SK-N-SH (cell line): ENCODE results near the gene KCNC2. TPM values are rescaled to one million over a fixed set of nuclear protein-coding genes. Genes with fewer than 3 reads are reported as not detected.

ENCODE experiments used
- CTCF ChIA-PET: fragments of 300-600, 350-600 bp; formaldehyde crosslinking; extraction: SDS; loops from one replicate; lab custom pipeline; 2021; lab: Yijun Ruan, JAX
- POLR2A ChIA-PET: fragments of 350-600 bp; sonication (Branson Sonifier 250); formaldehyde crosslinking; extraction: SDS; loops from one replicate; lab custom pipeline; 2020; ENCODE audit warnings: antibody characterized with exemption, inconsistent platforms; lab: Yijun Ruan, JAX
- DNase-seq: peaks from one replicate; pipeline ENCODE4 v3.0.0; 2012
- H2AFZ ChIP-seq: fragments of 200-600 bp; sonication (generic); 2 replicates; pipeline ENCODE4 v1.8.1; 2016; ENCODE audit warnings: antibody characterized with exemption, mild to moderate bottlenecking, low read depth
- H3F3A ChIP-seq: fragments of 200-600 bp; sonication (generic); replicated peaks from 2 replicates; pipeline ENCODE3; 2016; ENCODE audit warnings: antibody characterized with exemption, mild to moderate bottlenecking; ENCODE audit not compliant: insufficient read depth
- H3K27ac ChIP-seq, 2 experiments: fragments of 200-500 bp in 1 of 2; fragments of 200-600 bp in 1 of 2; sonication (Bioruptor generic) in 1 of 2; sonication (generic), shearing (Covaris generic) in 1 of 2; 2 replicates each; pipeline versions ENCODE4 v1.5.1 to v1.6.1; 2014 to 2016; ENCODE audit warnings: low read depth in 2 of 2, inconsistent platforms in 1 of 2, low read length in 1 of 2, mild to moderate bottlenecking in 1 of 2, mixed read lengths in 1 of 2
- H3K27me3 ChIP-seq: fragments of 200-600 bp; sonication (generic), shearing (Covaris generic); 2 replicates; pipeline ENCODE4 v1.6.1; 2016; ENCODE audit warnings: mixed run types; ENCODE audit not compliant: insufficient read depth
- H3K36me3 ChIP-seq, 2 experiments: fragments of 200-500 bp in 1 of 2; fragments of 200-600 bp in 1 of 2; sonication (Bioruptor generic) in 1 of 2; sonication (generic) in 1 of 2; replicated peaks in 1 of 2; 2 replicates each; pipeline versions ENCODE3 to v1.5.1; 2014 to 2016; ENCODE audit warnings: low read length in 1 of 2, mild to moderate bottlenecking in 1 of 2; ENCODE audit not compliant: insufficient read depth in 2 of 2, control insufficient read depth in 1 of 2
- H3K4me1 ChIP-seq, 2 experiments: fragments of 200-500 bp in 1 of 2; fragments of 200-600 bp in 1 of 2; sonication (Bioruptor generic) in 1 of 2; sonication (generic), shearing (Covaris generic) in 1 of 2; 2 replicates each; pipeline versions ENCODE4 v1.5.1 to v1.6.1; 2014 to 2016; ENCODE audit warnings: low read depth in 1 of 2, low read length in 1 of 2, mixed run types in 1 of 2; ENCODE audit not compliant: insufficient read depth in 2 of 2, control insufficient read depth in 1 of 2
- H3K4me2 ChIP-seq: fragments of 200-600 bp; sonication (generic), shearing (Covaris generic); 2 replicates; pipeline ENCODE4 v1.6.1; 2017; ENCODE audit warnings: mixed run types
- H3K4me3 ChIP-seq, 2 experiments: fragments of 200-500 bp in 1 of 2; fragments of 200-600 bp in 1 of 2; sonication (Bioruptor generic) in 1 of 2; sonication (generic), shearing (Covaris generic) in 1 of 2; 2 replicates each; pipeline versions ENCODE4 v1.5.1 to v1.8.1; 2014 to 2016; ENCODE audit warnings: low read depth in 2 of 2, inconsistent platforms in 1 of 2, low read length in 1 of 2, mild to moderate bottlenecking in 1 of 2, mixed read lengths in 1 of 2, moderate library complexity in 1 of 2
- H3K79me2 ChIP-seq: fragments of 200-600 bp; sonication (generic); 2 replicates; pipeline ENCODE4 v1.8.1; 2017; ENCODE audit warnings: mild to moderate bottlenecking; ENCODE audit not compliant: insufficient read depth
- H3K9ac ChIP-seq: fragments of 200-600 bp; sonication (generic); 2 replicates; pipeline ENCODE4 v1.6.1; 2017; ENCODE audit warnings: mixed run types
- H3K9me2 ChIP-seq: fragments of 200-600 bp; sonication (generic); 2 replicates; pipeline ENCODE4 v1.6.1; 2017; ENCODE audit warnings: mixed run types
- H3K9me3 ChIP-seq: fragments of 200-600 bp; sonication (generic); 2 replicates; pipeline ENCODE4 v1.6.1; 2017; ENCODE audit warnings: mixed run types, mild to moderate bottlenecking, moderate library complexity
- H4K20me1 ChIP-seq: fragments of 200-600 bp; sonication (generic); 2 replicates; pipeline ENCODE4 v1.6.1; 2017; ENCODE audit warnings: mild to moderate bottlenecking, mixed run types; ENCODE audit not compliant: insufficient read depth
- ELF1 ChIP-seq: IDR thresholded peaks from 2 replicates; pipeline ENCODE4 v1.4.0; 2012
- FOSL2 ChIP-seq: IDR thresholded peaks from 2 replicates; pipeline ENCODE4 v1.4.0; 2012; ENCODE audit warnings: low read depth, mild to moderate bottlenecking, moderate library complexity, borderline replicate concordance
- FOXJ3 ChIP-seq: sonication (generic); formaldehyde crosslinking; IDR thresholded peaks from 2 replicates; pipeline ENCODE4 v1.5.1; 2020; ENCODE audit warnings: mild to moderate bottlenecking, missing genetic modification reagents
- GATA2 ChIP-seq: sonication (generic); formaldehyde crosslinking; IDR thresholded peaks from 2 replicates; pipeline ENCODE4 v1.5.0; 2020; ENCODE audit warnings: mild to moderate bottlenecking, missing genetic modification reagents
- MXI1 ChIP-seq: IDR thresholded peaks from 2 replicates; pipeline ENCODE4 v1.6.1; 2012; ENCODE audit warnings: mild to moderate bottlenecking, low read depth, low read length, improper control_type of control experiment
- NFIC ChIP-seq: IDR thresholded peaks from 2 replicates; pipeline ENCODE4 v1.4.0; 2012; ENCODE audit warnings: borderline replicate concordance
- NRF1 ChIP-seq: IDR thresholded peaks from 2 replicates; pipeline ENCODE4 v1.6.1; 2012; ENCODE audit warnings: low read depth, mild to moderate bottlenecking, low read length
- RCOR1 ChIP-seq: fragments of 150-350 bp; IDR thresholded peaks from 2 replicates; pipeline ENCODE4 v1.6.1; 2017; ENCODE audit warnings: antibody characterized with exemption, low read length
- RFX5 ChIP-seq: IDR thresholded peaks from 2 replicates; pipeline ENCODE4 v1.6.1; 2012; ENCODE audit warnings: mild to moderate bottlenecking, improper control_type of control experiment, low read length
- RXRA ChIP-seq: IDR thresholded peaks from 2 replicates; pipeline ENCODE4 v1.4.0; 2012; ENCODE audit warnings: low read depth, mild to moderate bottlenecking, borderline replicate concordance
- SIN3A ChIP-seq: IDR thresholded peaks from 2 replicates; pipeline ENCODE4 v1.6.1; 2012; ENCODE audit warnings: low read depth, mild to moderate bottlenecking, low read length, moderate library complexity, borderline replicate concordance
- TCF12 ChIP-seq: IDR thresholded peaks from 2 replicates; pipeline ENCODE4 v1.4.0; 2012
- WGBS: methylation state at CpG from one replicate; pipeline ENCODE4 v1.1.6; 2017; ENCODE audit warnings: low lambda C conversion rate; 5-methylcytosine and 5-hydroxymethylcytosine counted together
- polyA plus RNA-seq, 3 experiments: library from polyadenylated mRNA; depleted of rRNA; stranded (reverse); fragments of >200 nt; gene quantifications; 2 replicates each; pipeline ENCODE4 v1.2.3, GENCODE V29; 2012
- TF ChIP-seq, protein P1 (sequence below): IDR thresholded peaks from 2 replicates; pipeline ENCODE4 v1.6.1; 2012; ENCODE audit warnings: mild to moderate bottlenecking, low read depth, low read length, moderate library complexity
- TF ChIP-seq, protein P2 (sequence below): IDR thresholded peaks from 2 replicates; pipeline ENCODE4; 2012
- TF ChIP-seq, protein P3 (sequence below): fragments of 150-350 bp; IDR thresholded peaks from 2 replicates; pipeline ENCODE4 v1.6.1; 2017; ENCODE audit warnings: antibody characterized with exemption, low read length, low read depth, borderline replicate concordance

KCNC2 gene
- polyA plus RNA-seq, 1 of the 3 experiments (the other 2 are of a cell fraction): not detected

DNA sequence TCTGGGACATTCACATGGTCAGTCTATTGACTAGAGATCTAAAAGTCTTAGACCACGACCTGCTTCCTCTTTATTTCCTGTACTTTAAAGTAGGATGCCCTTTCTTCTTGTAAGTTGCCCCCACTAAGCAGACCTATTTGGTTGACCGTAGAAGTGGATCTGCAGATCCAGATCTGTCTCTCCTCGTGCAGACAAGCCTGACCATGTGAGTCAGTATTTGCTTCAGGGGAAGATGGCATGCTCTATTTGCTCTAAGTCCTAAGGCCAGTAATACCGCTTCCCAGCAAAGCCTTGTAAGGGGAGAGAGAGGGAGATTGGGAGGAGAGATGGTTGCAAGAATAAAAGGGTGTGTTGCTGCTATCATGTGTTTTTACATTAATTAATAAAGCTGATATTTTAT lies 46.8 kb downstream of the KCNC2 start (continued):
- no peak for TF ChIP-seq ELF1
- TF ChIP-seq, protein P1, sequence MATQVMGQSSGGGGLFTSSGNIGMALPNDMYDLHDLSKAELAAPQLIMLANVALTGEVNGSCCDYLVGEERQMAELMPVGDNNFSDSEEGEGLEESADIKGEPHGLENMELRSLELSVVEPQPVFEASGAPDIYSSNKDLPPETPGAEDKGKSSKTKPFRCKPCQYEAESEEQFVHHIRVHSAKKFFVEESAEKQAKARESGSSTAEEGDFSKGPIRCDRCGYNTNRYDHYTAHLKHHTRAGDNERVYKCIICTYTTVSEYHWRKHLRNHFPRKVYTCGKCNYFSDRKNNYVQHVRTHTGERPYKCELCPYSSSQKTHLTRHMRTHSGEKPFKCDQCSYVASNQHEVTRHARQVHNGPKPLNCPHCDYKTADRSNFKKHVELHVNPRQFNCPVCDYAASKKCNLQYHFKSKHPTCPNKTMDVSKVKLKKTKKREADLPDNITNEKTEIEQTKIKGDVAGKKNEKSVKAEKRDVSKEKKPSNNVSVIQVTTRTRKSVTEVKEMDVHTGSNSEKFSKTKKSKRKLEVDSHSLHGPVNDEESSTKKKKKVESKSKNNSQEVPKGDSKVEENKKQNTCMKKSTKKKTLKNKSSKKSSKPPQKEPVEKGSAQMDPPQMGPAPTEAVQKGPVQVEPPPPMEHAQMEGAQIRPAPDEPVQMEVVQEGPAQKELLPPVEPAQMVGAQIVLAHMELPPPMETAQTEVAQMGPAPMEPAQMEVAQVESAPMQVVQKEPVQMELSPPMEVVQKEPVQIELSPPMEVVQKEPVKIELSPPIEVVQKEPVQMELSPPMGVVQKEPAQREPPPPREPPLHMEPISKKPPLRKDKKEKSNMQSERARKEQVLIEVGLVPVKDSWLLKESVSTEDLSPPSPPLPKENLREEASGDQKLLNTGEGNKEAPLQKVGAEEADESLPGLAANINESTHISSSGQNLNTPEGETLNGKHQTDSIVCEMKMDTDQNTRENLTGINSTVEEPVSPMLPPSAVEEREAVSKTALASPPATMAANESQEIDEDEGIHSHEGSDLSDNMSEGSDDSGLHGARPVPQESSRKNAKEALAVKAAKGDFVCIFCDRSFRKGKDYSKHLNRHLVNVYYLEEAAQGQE: no peak

DNA sequence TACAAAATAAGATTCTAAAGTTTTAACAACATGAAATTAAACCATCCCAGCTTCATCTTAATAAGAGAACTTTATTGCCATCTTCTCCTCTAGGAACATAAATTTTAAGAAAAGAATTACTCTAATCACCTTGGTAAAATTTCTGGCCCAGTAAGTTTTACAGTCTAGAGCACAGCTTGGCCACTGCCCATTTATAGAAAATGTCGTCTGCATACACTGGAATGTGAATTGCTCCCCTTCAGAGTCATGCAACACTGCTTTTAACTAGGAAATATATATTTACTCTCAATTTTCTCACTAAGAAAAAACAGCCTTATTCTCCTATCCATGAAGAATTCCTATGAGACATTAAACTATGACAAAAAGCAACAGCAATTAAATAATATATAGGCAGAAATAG lies 48.2 kb downstream of the KCNC2 start:
- H3F3A ChIP-seq: no peaks in the 10 kb centered on the region
- H3K9me3 ChIP-seq: no peaks in the 10 kb centered on the region
- H3K27ac ChIP-seq: no peak overlapping the region
- no peaks in the 10 kb centered on the region for H3K79me2 ChIP-seq
- H3K4me2 ChIP-seq: no peak overlapping the region
- no peak overlapping the region for H2AFZ ChIP-seq
- no peaks in the 10 kb centered on the region for H3K36me3 ChIP-seq
- peaks cover 3% of the 10 kb centered on the region; the same call in 1 of the 2 replicates for H3K9me2 ChIP-seq
- CTCF ChIA-PET: interaction anchor here (1.0 kb wide), 1 partner anchor 10 kb away, joined by 3 read pairs; no protein-coding TSS in a partner anchor
- DNase-seq: no peak
- no peak overlapping the region for H3K4me3 ChIP-seq
- no peaks in the 10 kb centered on the region for H3K4me1 ChIP-seq
- WGBS: 3% methylated on average over 1 of the region's 1 CpG
- no peak overlapping the region for H3K9ac ChIP-seq
- no peaks in the 10 kb centered on the region for H4K20me1 ChIP-seq
- TF ChIP-seq FOXJ3 (no peak), ELF1 (no peak)
- no peaks in the 10 kb centered on the region; the same call in 1 of the 2 replicates for H3K27me3 ChIP-seq
- POLR2A ChIA-PET: no interaction called here

DNA sequence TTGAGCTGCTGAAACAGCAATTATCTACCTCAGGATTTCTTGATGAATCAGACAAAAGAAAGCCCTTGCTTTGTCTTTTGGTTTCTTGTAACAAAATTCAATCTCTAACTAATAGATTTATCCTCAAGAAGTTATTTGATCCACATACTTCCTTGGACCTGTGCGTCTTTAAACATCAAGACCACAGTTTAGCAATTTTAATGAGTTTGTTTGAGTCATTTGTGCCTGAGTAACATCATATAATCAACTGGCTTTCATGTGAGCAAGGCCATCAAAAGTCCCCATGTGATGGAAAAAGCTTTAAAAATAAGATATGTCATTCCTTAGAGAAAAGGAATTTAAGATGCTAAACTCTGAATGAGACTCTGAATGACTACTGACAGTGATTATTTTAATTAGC lies 52.3 kb downstream of the KCNC2 start:
- H3K27me3 ChIP-seq: no peaks in the 10 kb centered on the region; the same call in 1 of the 2 replicates
- H3K4me2 ChIP-seq: no peak overlapping the region
- no peaks in the 10 kb centered on the region for H3K9me2 ChIP-seq
- H3K9ac ChIP-seq: no peak overlapping the region
- DNase-seq: no peak
- no peaks in the 10 kb centered on the region for H3K4me1 ChIP-seq
- H3K4me3 ChIP-seq: no peak overlapping the region
- 14% methylated on average over 1 of the region's 1 CpG for WGBS
- H3K27ac ChIP-seq: no peak overlapping the region
- ChIA-PET CTCF (no interaction called here), POLR2A (no interaction called here)
- no peaks in the 10 kb centered on the region for H3K36me3 ChIP-seq
- no peaks in the 10 kb centered on the region for H3F3A ChIP-seq
- no peaks in the 10 kb centered on the region for H4K20me1 ChIP-seq
- H3K79me2 ChIP-seq: no peaks in the 10 kb centered on the region
- H3K9me3 ChIP-seq: no peaks in the 10 kb centered on the region
- TF ChIP-seq RCOR1: no peak
- TF ChIP-seq FOXJ3: no peak
- no peak for TF ChIP-seq NFIC
- H2AFZ ChIP-seq: no peak overlapping the region

DNA sequence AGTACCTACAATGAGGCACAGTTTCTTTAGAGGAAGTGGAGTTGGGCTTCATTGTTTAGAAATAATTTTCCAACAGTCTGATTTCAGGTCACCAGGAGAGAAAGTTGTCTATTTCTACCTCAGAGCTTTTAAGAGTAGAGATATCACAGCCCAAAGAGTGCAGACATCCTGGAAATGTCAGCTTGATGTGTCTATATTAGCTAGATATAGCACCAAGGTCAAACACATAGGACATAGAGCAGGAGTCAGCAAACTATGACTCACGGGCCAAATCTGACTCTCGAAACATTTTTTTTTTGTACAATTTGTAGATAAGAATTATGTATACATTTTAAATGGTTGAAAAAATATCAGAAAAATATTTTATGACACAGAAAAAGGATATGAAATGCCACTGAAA lies 53.7 kb downstream of the KCNC2 start:
- Histone ChIP-seq H3K36me3 (no peaks in the 10 kb centered on the region), H3K79me2 (no peaks in the 10 kb centered on the region), H4K20me1 (no peaks in the 10 kb centered on the region), H3K9me2 (no peaks in the 10 kb centered on the region), H3F3A (no peaks in the 10 kb centered on the region), H2AFZ (no peak overlapping the region), H3K4me3 (no peak overlapping the region), H3K9ac (no peak overlapping the region), H3K9me3 (no peaks in the 10 kb centered on the region), H3K27me3 (no peaks in the 10 kb centered on the region), H3K4me2 (no peak overlapping the region), H3K4me1 (no peaks in the 10 kb centered on the region), H3K27ac (no peak overlapping the region)
- WGBS: 14% methylated on average over 2 of the region's 2 CpGs
- CTCF ChIA-PET: no interaction called here
- TF ChIP-seq MXI1: no peak
- TF ChIP-seq, protein P2, sequence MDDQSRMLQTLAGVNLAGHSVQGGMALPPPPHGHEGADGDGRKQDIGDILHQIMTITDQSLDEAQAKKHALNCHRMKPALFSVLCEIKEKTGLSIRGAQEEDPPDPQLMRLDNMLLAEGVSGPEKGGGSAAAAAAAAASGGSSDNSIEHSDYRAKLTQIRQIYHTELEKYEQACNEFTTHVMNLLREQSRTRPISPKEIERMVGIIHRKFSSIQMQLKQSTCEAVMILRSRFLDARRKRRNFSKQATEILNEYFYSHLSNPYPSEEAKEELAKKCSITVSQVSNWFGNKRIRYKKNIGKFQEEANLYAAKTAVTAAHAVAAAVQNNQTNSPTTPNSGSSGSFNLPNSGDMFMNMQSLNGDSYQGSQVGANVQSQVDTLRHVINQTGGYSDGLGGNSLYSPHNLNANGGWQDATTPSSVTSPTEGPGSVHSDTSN: no peak
- TF ChIP-seq NRF1: no peak
- no peak for TF ChIP-seq FOSL2
- no peak for TF ChIP-seq RXRA
- no peak for TF ChIP-seq RFX5
- TF ChIP-seq, protein P3, sequence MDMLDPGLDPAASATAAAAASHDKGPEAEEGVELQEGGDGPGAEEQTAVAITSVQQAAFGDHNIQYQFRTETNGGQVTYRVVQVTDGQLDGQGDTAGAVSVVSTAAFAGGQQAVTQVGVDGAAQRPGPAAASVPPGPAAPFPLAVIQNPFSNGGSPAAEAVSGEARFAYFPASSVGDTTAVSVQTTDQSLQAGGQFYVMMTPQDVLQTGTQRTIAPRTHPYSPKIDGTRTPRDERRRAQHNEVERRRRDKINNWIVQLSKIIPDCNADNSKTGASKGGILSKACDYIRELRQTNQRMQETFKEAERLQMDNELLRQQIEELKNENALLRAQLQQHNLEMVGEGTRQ: no peak
- TF ChIP-seq SIN3A: no peak
- no peak for TF ChIP-seq GATA2
- TF ChIP-seq TCF12: no peak
- no peak for DNase-seq
- POLR2A ChIA-PET: no interaction called here
